DMS79 (cell line): ENCODE measurements around the gene WDR55.
A peak's percentile ranks its signal among the peaks of the same experiment; 100 is the strongest.
"Not testable (repeated sequence)": the region's sequence is repeated elsewhere in the genome, so short reads cannot be mapped to it uniquely, and the experiment has no call there.

Experiments used
- DNase-seq: peaks from one replicate; lab custom pipeline; 2025; lab: John Stamatoyannopoulos, UW

The WDR55 gene, protein sequence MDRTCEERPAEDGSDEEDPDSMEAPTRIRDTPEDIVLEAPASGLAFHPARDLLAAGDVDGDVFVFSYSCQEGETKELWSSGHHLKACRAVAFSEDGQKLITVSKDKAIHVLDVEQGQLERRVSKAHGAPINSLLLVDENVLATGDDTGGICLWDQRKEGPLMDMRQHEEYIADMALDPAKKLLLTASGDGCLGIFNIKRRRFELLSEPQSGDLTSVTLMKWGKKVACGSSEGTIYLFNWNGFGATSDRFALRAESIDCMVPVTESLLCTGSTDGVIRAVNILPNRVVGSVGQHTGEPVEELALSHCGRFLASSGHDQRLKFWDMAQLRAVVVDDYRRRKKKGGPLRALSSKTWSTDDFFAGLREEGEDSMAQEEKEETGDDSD

GRCh38 chr5:140664359-140665119 is at the start of gene WDR55:
TSS of gene WDR55 (plus strand) at chr5:140664904. CDS start at chr5:140664913, 9 bp downstream.
- peak; percentile 69 for DNase-seq

- DNase-seq: no peak
These were observed 42.4 kb upstream of the WDR55 start for GRCh38 chr5:140622301-140622700.

DNA sequence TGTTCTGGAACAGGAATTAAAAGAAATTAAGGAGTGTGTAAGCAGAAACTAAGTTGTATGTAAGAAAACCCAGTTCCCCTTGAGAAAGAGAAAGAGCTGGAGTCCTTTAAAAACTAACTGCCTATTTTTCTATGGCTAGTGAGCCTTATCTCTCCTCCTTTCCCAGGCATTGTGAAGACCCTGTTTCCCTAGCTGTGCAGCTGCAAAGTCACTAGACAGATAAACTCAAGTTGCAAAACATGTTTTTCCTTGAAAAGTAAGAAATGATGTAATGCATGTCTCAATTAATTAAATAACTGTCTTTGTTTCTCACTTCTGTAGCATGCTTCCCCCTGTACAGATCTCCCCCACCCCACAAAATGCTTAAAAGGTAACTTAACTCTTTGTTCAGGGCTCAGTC is 41.6 kb upstream of the WDR55 start:
- not testable (repeated sequence) for DNase-seq

DNA sequence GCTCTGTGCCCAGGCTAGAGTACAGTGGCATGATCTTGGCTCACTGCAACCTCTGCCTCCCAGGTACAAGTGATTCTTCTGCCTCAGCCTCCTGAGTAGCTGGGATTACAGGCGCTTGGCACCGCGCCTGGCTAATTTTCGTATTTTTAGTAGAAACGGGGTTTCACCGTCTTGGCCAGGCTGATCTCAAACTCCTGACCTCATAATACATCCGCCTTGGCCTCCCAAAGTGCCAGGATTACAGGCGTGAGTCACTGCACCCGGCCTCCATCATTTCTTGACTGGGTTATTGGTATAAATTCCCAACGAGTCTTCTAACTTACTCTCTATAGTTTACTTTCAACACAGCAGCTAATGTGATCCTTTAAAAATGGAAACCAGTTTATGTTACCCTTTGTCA is 39.8 kb upstream of the WDR55 start:
- DNase-seq: not testable (repeated sequence)

GRCh38 chr5:140627972-140628371 is 36.7 kb upstream of the WDR55 start:
- DNase-seq: no peak

GRCh38 chr5:140628711-140629110 is 36.0 kb upstream of the WDR55 start:
- no peak for DNase-seq

GRCh38 chr5:140630292-140631035 is 34.2 kb upstream of the WDR55 start:
- no peak for DNase-seq

- no peak for DNase-seq
These were observed 33.7 kb upstream of the WDR55 start for GRCh38 chr5:140631036-140631417.

DNA sequence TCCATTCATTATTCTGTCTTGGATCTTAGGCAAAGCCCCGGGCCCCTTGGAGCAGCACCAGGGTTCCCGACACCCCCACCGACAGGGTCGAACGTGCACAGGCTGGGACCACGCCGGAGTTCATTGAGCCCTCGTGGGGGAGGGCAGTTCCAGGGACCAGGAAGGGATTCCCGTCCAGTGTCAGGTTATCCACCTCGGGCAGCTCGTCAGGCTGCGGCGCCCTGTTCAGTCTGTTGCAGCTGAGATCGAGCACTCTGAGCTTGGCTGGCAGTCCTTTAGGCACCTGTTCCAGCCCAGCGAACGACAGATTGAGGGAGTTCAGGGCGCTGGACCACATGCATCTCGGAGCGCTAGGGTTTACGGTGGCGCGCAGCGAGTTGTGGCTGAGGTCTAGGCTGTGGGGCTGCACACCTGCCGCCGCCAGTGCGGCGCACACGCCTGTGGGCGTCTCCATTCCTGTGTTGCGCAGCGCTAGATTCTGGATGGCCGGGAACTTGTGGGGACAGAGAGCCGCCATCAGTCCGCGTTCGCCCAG is 32.8 kb upstream of the WDR55 start:
- peak; percentile 48 for DNase-seq

DNA sequence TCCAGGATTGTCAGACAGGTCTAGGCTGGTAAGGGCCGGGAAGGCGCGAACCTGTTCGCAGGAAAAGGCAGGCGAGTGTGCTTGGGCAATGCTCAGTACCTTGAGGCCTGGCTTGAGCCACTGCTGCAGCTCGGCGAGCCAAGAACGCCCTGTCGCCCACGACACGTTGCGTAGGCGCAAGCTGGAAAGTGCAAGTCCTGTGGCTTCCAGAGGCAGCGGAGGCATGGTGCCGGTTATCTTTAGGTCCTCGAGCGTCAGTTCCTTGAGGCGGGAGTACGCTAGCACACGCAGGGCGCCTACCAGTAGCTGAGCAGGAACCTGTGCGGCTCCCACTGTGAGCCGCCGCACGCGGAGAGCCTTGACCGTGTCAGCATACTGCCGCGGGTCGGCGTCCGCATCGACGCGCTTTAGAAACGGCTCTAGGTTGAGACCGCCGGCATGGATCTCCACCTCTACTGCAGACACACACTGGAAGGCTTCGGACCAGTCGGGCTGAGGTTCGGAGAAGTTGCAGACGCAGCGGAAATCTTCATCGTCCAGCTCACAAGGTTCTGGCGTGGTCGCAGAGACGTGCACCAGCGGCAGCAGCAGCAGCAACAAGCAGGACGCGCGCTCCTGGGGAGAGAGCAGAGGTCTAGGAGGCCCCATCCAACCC is 32.2 kb upstream of the WDR55 start:
- peak; percentile 23 for DNase-seq

DNA sequence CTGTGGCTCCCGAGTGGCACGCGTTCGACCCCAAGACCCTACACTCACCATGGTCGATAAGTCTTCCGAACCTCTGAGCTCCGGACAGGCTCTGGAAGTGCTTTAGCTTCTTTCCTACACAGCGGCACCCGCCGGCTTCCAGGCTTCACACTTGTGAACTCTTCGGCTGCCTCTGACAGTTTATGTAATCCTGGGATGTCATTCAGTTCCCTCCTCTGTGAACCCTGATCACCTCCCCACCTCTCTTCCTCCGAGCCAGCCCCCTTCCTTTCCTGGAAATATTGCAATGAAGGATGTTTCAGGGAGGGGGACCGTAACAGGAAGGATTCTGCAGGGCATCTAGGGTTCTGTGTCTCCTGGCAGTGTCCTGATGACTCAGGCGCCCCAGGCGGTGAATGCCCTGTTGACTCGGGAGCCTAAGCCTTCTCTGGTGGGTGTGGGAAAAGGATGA is 31.7 kb upstream of the WDR55 start, which contains the start of gene CD14:
CD14 (minus strand) TSS at position 155 of the 451 bp plus-strand sequence; CDS start at position 51, 104 bp downstream.
- peak; percentile 1 for DNase-seq

DNA sequence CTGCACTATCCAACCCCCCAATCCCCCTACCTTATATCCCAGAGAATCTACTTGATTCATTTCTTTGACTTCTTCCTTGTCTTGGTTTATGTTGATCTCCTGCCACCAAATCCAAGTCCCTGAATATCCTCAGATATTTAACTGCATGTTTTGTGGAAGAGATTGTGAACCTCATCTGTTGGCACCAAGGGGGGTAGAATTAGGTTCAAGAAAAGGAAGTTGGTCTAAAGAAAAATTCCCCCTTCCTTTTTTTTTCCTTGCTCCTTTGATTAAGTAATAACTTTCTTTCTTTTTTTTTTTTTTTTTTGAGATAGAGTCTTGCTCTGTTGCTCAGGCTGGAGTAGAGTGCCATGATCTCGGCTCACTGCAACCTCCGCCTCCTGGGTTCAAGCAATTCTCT is 31.2 kb upstream of the WDR55 start:
- no peak for DNase-seq

GRCh38 chr5:140634103-140634502 is 30.6 kb upstream of the WDR55 start:
- DNase-seq: no peak

DNA sequence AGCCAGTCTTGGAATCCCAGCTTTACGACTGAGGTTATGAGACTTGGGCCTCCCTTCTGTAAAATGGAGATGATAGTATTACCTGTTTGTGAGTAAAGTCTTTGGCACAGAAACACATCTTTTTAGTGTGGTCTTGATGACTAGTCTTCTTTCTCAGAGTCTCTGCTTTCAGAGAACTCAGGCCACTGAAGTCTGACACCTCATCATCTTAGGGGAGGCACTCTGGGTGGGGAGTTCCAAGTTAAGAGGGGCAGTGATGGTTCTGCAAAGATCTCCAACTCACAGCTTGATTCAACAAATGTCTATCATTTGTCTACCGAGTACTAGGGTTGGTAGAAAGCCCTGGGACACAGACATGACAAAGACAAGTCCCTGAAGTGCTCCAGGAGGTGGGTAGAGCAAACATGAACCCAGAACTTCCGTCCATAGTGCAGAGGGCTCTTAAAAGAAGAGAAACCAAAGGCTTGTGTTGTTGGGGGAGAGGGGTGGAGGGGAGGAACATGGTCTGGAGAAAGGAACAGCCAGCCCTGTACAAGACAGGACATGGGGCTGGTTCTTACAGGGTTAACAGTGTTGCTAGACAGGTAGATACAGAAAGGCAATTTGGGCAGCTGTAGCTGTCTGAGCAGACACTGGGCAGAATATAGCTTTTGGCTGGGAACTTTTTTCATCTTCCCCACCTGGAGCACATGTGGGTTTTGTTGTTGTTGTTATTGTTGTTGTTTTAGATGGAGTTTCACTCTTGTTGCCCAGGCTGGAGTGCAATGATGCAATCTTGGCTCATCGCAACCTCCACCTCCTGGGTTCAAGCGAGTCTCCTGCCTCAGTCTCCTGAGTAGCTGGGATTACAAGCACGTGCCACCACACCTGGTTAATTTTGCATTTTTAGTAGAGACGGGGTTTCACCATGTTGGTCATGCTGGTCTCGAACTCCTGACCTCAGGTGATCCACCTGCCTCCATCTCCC is 29.1 kb upstream of the WDR55 start:
- no peak for DNase-seq

DNA sequence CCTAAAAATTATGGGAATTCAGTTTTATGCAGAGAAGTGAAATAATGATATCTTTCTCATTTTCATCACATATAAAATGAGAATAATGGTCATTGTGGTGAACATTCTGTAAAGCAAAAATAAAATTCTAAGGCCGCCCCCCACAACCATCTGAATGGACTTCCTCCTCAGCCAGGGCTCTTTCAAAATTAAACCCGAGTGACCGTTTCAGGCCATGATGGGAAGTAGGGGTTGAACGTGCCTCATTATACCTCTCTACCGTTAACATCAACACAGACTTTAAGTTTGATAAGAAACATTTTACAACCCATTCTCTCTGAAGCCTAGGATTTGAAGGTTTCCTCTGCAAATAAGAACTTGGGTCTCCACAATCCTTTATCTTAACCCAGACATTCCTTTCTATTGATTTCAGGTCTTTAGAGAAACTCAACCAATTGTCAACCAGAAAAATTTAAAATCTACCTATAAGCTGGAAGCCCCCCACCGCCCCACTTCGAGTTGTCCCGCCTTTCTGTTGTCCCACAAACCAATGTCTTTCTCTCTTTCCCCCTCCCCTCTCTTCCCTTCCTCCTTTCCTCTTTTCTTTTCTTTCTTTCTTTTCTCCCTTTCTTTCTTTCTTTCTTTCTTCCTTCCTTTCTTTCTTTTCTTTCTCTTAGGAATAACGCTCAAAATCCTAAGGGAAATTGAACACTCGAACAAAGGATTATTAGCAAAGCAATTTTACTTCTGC is 27.2 kb upstream of the WDR55 start:
- no peak for DNase-seq

DNA sequence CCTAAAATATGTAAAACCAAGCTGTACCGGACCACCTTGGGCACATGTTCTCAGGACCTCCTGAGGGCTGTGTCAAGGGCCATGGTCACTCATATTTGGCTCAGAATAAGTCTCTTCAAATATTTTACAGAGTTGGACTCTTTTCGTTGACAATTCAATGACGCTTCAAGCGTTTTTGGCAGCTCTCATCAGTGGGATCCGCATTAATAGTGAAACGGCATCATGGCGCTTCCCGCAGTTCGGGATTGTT is 25.9 kb upstream of the WDR55 start:
- not testable (repeated sequence) for DNase-seq

GRCh38 chr5:140639148-140639981 is 25.3 kb upstream of the WDR55 start, which contains the start of gene TMCO6:
TSS of gene TMCO6 (plus strand) at chr5:140639451. CDS start at chr5:140639528, 77 bp downstream.
- peak; percentile 61 for DNase-seq

GRCh38 chr5:140641716-140642115 is 23.0 kb upstream of the WDR55 start:
- no peak for DNase-seq

DNA sequence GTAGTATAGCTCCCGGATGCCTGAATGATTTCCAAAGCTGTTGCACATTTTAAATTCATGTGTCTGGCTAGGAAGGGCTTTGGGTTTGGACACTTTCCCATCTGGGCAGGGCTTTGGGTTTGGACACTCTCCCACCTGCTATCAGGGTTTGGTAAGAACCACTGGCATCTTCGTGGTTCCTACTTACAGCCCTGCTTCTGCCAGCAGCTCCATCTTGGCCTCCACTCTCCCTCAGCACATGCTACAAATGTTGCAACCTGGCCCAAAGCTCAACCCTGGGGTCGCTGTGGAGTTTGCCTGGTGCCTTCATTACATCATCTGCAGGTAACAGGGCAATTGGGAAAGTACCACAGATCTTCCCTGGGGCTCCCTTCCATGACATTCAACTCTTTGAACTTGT is 22.0 kb upstream of the WDR55 start:
- no peak for DNase-seq
